HepG2 (cell line): ENCODE results near the gene ATP8A2. TPM values are rescaled to one million over a fixed set of nuclear protein-coding genes. Genes with fewer than 3 reads are reported as not detected.

Experiments used
- ATAC-seq: fragments of 200-7000 bp; cut with Tn5 transposase; 3 replicates; pipeline ENCODE4 v1.9.1; 2020; ENCODE audit warnings: mild to moderate bottlenecking, moderate library complexity
- BruUV-seq: library from RNA; stranded (reverse); fragments of 400-500 nt; replicated peaks from 2 replicates; lab custom pipeline; 2021; lab: Mats Ljungman, UMichigan
- CTCF ChIA-PET: fragments of 300-600 bp; formaldehyde crosslinking; extraction: SDS; loops from one replicate; lab custom pipeline; 2021; ENCODE audit warnings: low total read pairs, inconsistent platforms, low intra/inter-chr PET ratio; lab: Yijun Ruan, JAX
- POLR2A ChIA-PET: fragments of 350-600 bp; sonication (Branson Sonifier 250); formaldehyde crosslinking; loops from one replicate; lab custom pipeline; 2020; ENCODE audit warnings: antibody characterized with exemption, inconsistent platforms; lab: Yijun Ruan, JAX
- DNase-seq: peaks from one replicate; pipeline ENCODE4 v3.0.0-alpha.2; 2015; ENCODE audit warnings: low spot score
- FAIRE-seq: peaks from 3 replicates; lab custom pipeline; 2011; peaks lifted over from hg19 to GRCh38; lab: Jason Lieb, UNC
- H2AFZ ChIP-seq: one replicate; pipeline ENCODE4 v1.6.1; 2011; ENCODE audit warnings: low read length, inconsistent platforms
- H3K27ac ChIP-seq: fragments of 300-600 bp; 3 replicates; pipeline ENCODE4 v1.8.0; 2011; ENCODE audit warnings: mixed run types, mild to moderate bottlenecking, mixed read lengths, low read length, inconsistent platforms; ENCODE audit not compliant: insufficient read depth; ENCODE audit errors: extremely low read length
- H3K27me3 ChIP-seq, 2 experiments: fragments of 200-600 bp in 1 of 2; 2 replicates in 1 of 2; 3 replicates in 1 of 2; pipeline versions ENCODE4 v1.6.0 to v1.8.0; 2011; ENCODE audit warnings: low read length in 2 of 2, mild to moderate bottlenecking in 2 of 2, moderate library complexity in 2 of 2, inconsistent platforms in 1 of 2; ENCODE audit not compliant: insufficient read depth in 2 of 2, control insufficient read depth in 1 of 2
- H3K36me3 ChIP-seq, 2 experiments: fragments of 200-600 bp in 1 of 2; replicated peaks in 1 of 2; 2 replicates in 1 of 2; 3 replicates in 1 of 2; pipeline versions ENCODE4 v1.5.1 to v1.8.0; 2011; ENCODE audit warnings: low read length in 2 of 2, inconsistent platforms in 1 of 2; ENCODE audit not compliant: insufficient read depth in 2 of 2, control insufficient read depth in 1 of 2
- H3K4me1 ChIP-seq: 2 replicates; pipeline ENCODE4 v1.5.1; 2012; ENCODE audit warnings: low read length, inconsistent platforms; ENCODE audit not compliant: insufficient read depth
- H3K4me2 ChIP-seq: 2 replicates; pipeline ENCODE4 v1.6.0; 2011; ENCODE audit warnings: low read depth, low read length, inconsistent platforms
- H3K4me3 ChIP-seq, 3 experiments: fragments of 200-600 bp in 1 of 3; sonication (generic), shearing (Covaris generic) in 1 of 3; replicated peaks in 1 of 3; 2 replicates each; pipeline ENCODE4 v1.5.1; 2011 to 2016; ENCODE audit warnings: low read length in 3 of 3, inconsistent platforms in 2 of 3, low read depth in 2 of 3, mild to moderate bottlenecking in 2 of 3, control low read depth in 1 of 3, mixed read lengths in 1 of 3; ENCODE audit not compliant: insufficient read depth in 1 of 3
- H3K79me2 ChIP-seq: one replicate; pipeline ENCODE4 v1.6.1; 2011; ENCODE audit warnings: low read length, inconsistent platforms; ENCODE audit not compliant: insufficient read depth
- H3K9ac ChIP-seq: 2 replicates; pipeline ENCODE4 v1.6.0; 2011; ENCODE audit warnings: mild to moderate bottlenecking, low read depth, low read length, inconsistent platforms; ENCODE audit not compliant: insufficient read depth
- H3K9me3 ChIP-seq: 2 replicates; pipeline ENCODE4 v1.5.1; 2012; ENCODE audit warnings: mild to moderate bottlenecking, low read length
- H4K20me1 ChIP-seq: 2 replicates; pipeline ENCODE4 v1.6.0; 2011; ENCODE audit warnings: inconsistent platforms, mild to moderate bottlenecking, low read length, moderate library complexity; ENCODE audit not compliant: insufficient read depth
- BRCA1 ChIP-seq: sonication (generic); formaldehyde crosslinking; IDR thresholded peaks from 2 replicates; pipeline ENCODE4 v1.4.0; 2020; ENCODE audit warnings: missing genetic modification reagents
- CTCF ChIP-seq: sonication (generic); formaldehyde crosslinking; IDR thresholded peaks from 2 replicates; pipeline ENCODE4 v1.5.0; 2020; ENCODE audit warnings: mild to moderate bottlenecking, missing genetic modification reagents, moderate library complexity
- GTF2F1 ChIP-seq: fragments of 150-350 bp; IDR thresholded peaks from 2 replicates; pipeline ENCODE4 v1.6.1; 2014; ENCODE audit warnings: low read length
- HMG20B ChIP-seq: conservative IDR thresholded peaks from 2 replicates; pipeline ENCODE4 v1.6.1; 2016; ENCODE audit warnings: missing genetic modification reagents, missing compliant biosample characterization
- MEF2D ChIP-seq: sonication (generic); formaldehyde crosslinking; IDR thresholded peaks from 2 replicates; pipeline ENCODE4 v1.5.1; 2020; ENCODE audit warnings: mild to moderate bottlenecking, missing genetic modification reagents
- NR3C1 ChIP-seq: sonication (generic); formaldehyde crosslinking; IDR thresholded peaks from 2 replicates; pipeline ENCODE4 v1.4.0; 2020; ENCODE audit warnings: missing genetic modification reagents
- SRSF1 ChIP-seq: fragments of 200-400 bp; formaldehyde crosslinking; optimal IDR thresholded peaks from 2 replicates; pipeline ENCODE3; 2017; ENCODE audit warnings: mild to moderate bottlenecking, low read depth, low read length, moderate library complexity
- TARDBP ChIP-seq: sonication (generic); formaldehyde crosslinking; IDR thresholded peaks from 2 replicates; pipeline ENCODE4 v1.8.0; 2022; ENCODE audit warnings: mild to moderate bottlenecking, missing genetic modification reagents
- TEAD3 ChIP-seq: optimal IDR thresholded peaks from 2 replicates; pipeline ENCODE3; 2016; ENCODE audit warnings: borderline replicate concordance
- TRIM24 ChIP-seq: sonication (generic); formaldehyde crosslinking; IDR thresholded peaks from 2 replicates; pipeline ENCODE4 v1.8.0; 2022; ENCODE audit warnings: mild to moderate bottlenecking, missing genetic modification reagents
- ZBTB21 ChIP-seq: sonication (generic); formaldehyde crosslinking; IDR thresholded peaks from 2 replicates; pipeline ENCODE4 v1.4.0; 2020; ENCODE audit warnings: missing genetic modification reagents
- ZHX1 ChIP-seq: sonication (generic); formaldehyde crosslinking; IDR thresholded peaks from 2 replicates; pipeline ENCODE4 v1.8.1; 2022; ENCODE audit warnings: low read depth, mild to moderate bottlenecking, missing genetic modification reagents
- ZNF639 ChIP-seq: conservative IDR thresholded peaks from 2 replicates; pipeline ENCODE4 v1.6.1; 2018; ENCODE audit warnings: missing genetic modification reagents
- WGBS: methylation state at CpG from one replicate; pipeline ENCODE4 v1.1.6; 2017; ENCODE audit warnings: low lambda C conversion rate; 5-methylcytosine and 5-hydroxymethylcytosine counted together
- in situ Hi-C: cut with HindIII; loops from 2 replicates; pipeline ENCODE4 v1.10.0; 2017; ENCODE audit warnings: low pct_unique_long_range_greater_than_20kb; ENCODE audit not compliant: extremely low pct_ligation_motif_present
- intact Hi-C: fragments of 100-400 bp; cut with micrococcal nuclease; formaldehyde crosslinking; loops from one replicate; pipeline ENCODE4 v1.10.0; 2022; ENCODE audit not compliant: unreplicated experiment
- polyA plus RNA-seq, 8 experiments: library from polyadenylated mRNA; depleted of rRNA in 3 of 8; stranded (reverse) in 7 of 8; unstranded in 1 of 8; fragments of >200 nt; fragmentation: Illumina TruSeq in 4 of 8; extraction: Trizol in 4 of 8; gene quantifications; 2 replicates each; pipeline versions ENCODE4 v1.2.1 to v1.2.3, GENCODE V29; 2011 to 2016; ENCODE audit warnings: low read depth in 4 of 8, missing spikeins in 1 of 8, mixed read lengths in 1 of 8; ENCODE audit not compliant: insufficient read depth in 1 of 8
- total RNA-seq, 5 experiments: library from RNA; depleted of rRNA; stranded (reverse); fragments of >200 nt; fragmentation: Illumina TruSeq; extraction: Trizol; gene quantifications; 2 replicates each; pipeline ENCODE4 v1.2.3, GENCODE V29; 2016; ENCODE audit warnings: low read depth in 1 of 5

Gene ATP8A2
- total and polyA plus RNA-seq, 2 of the 13 experiments (the other 11 are each of a cell fraction or from before 2014, with no cell fraction given): 0.09 TPM; not detected in 1

GRCh38 chr13:25847145-25847544 lies 475.4 kb downstream of the ATP8A2 start:
- H3K36me3 ChIP-seq: no peaks in the 10 kb centered on the region
- DNase-seq (no peak), FAIRE-seq (no peak)
- H3K4me3 ChIP-seq: no peak overlapping the region
- no peaks in the 10 kb centered on the region for H4K20me1 ChIP-seq
- no peaks in the 10 kb centered on the region for H3K4me1 ChIP-seq
- no peak overlapping the region for H3K4me2 ChIP-seq
- POLR2A ChIA-PET: no interaction called here
- H3K79me2 ChIP-seq: no peaks in the 10 kb centered on the region
- intact Hi-C loops: no loop called here
- H3K9ac ChIP-seq: no peak overlapping the region
- H3K9me3 ChIP-seq: no peaks in the 10 kb centered on the region
- no TSS peak for BruUV-seq
- no peak overlapping the region for H2AFZ ChIP-seq
- in situ Hi-C loops: no loop called here
- WGBS: 66% methylated on average over 5 of the region's 5 CpGs
- peaks cover 0 to 3% of the 10 kb centered on the region in 2 experiments; a peak in 1 of 5 replicates for H3K27me3 ChIP-seq
- H3K27ac ChIP-seq: no peak overlapping the region
- no peak for TF ChIP-seq NR3C1 (CRISPR knock-in tag)
- TF ChIP-seq TEAD3: no peak
- TF ChIP-seq TRIM24 (CRISPR knock-in tag): no peak
- no peak for TF ChIP-seq CTCF (CRISPR knock-in tag)
- no peak for TF ChIP-seq SRSF1
- TF ChIP-seq MEF2D (CRISPR knock-in tag): no peak
- TF ChIP-seq ZHX1 (CRISPR knock-in tag): no peak
- no peak for TF ChIP-seq ZNF639 (CRISPR knock-in tag)
- TF ChIP-seq GTF2F1: no peak
- TF ChIP-seq HMG20B (CRISPR knock-in tag): no peak
- TF ChIP-seq BRCA1 (CRISPR knock-in tag): no peak
- TF ChIP-seq TARDBP (CRISPR knock-in tag): no peak
- no peak for TF ChIP-seq ZBTB21 (CRISPR knock-in tag)
- TF ChIP-seq, all 625 proteins: peak for 0
- CTCF ChIA-PET: no interaction called here
- no peak for ATAC-seq
